Measurements from ENCODE around the gene ZDHHC11B.
"Not testable (repeated sequence)": the region's sequence is repeated elsewhere in the genome, so short reads cannot be mapped to it uniquely, and the experiment has no call there.

ZDHHC11B gene, protein sequence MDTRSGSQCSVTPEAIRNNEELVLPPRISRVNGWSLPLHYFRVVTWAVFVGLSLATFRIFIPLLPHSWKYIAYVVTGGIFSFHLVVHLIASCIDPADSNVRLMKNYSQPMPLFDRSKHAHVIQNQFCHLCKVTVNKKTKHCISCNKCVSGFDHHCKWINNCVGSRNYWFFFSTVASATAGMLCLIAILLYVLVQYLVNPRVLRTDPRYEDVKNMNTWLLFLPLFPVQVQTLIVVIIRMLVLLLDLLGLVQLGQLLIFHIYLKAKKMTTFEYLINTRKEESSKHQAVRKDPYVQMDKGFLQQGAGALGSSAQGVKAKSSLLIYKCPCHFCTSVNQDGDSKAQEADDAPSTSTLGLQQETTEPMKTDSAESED

DNA sequence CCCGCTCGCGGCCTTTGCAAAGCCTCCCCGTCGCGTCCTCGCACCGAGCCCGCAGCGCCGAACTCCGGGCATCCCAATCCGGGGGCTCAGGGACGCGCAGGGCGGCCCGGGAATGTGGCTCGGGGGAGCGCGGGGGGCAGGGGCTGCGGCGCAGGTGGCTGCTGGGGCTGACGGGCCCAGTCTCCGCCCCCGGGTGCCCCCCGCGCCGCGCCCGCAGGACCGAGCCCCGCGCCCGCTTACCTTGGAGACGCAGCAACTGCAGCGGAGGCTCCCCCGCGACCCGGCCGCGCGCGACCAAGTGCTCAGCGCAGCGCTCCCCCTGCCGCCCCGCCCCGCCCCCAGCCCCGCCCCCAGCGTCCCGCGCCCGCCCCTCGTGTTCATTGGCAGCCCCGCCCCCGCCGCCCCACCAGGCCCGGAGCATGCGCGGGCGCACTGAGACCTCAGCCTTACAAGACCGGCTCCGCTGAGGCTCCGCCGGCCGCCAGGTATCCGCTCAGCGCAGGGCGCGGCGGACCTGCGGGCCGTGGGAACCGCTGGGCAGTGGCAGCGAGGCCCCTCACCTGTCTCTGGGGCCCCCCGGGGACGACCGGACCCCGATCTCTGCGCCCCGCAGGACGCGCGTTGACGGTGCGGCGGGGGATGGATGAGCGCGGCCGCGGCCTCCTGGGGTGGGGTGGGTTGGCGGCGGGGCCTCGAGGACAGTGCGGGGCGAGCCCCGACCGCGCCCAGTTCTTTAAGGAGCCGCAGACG, at the start of gene ZDHHC11B:
Gene ZDHHC11B (minus strand): TSS at position 302 of the 750 bp plus-strand sequence. CDS start 17,810 bp downstream, outside the sequence.
- DNase-seq, result peak; percentile 49

DNA sequence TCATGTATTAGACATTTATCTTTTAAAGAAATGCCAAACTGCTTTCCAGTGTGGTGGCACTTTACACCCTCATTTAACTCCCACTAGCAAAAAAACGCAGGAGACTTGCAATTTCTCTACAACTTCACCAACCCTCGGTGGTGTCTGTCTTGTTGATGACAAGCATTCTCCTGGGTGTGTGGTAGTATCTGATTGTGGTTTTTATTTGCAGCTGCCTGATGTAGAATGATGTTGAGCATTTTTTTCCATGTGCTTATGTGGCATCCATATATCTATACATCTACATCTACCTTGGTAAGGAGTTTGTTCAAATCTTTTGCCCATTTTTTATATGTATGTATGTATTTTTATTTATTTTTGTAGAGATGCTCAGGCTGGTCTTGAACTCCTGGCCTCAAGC, 49.5 kb upstream of the ZDHHC11B start:
- not testable (repeated sequence) for DNase-seq

DNA sequence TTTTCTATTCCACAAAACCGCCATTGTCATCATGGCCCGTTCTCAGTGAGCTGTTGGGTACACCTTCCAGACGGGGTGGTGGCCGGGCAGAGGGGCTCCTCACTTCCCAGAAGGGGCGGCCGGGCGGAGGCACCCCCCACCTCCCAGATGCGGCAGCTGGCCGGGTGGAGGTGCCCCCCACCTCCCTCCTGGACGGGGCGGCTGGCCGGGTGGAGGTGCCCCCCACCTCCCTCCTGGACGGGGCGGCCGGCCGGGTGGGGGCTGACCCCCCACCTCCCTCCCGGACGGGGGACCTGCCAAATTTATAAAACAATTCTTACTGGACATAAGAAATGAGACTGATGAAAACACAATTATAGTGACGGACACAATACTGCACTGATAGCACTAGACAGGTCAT, 43.7 kb upstream of the ZDHHC11B start:
- not testable (repeated sequence) for DNase-seq

DNA sequence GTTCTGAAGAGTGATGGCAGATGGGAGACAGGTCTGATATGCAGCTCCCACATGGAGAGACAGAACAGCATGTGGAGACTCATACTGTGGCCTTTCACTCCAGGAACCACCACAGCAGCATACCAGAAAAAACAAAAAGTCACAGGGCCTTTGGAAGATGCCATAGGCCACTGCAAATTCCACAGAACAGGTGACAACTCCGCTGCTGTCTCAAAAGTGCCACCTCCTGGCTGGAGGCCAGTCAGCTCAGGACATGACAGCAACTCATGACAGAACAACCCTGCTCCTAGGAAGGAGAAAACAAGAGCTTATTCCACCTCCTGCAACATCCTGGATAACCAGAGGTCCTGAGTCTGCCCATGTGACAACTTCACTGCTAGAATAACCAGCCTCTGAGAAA, 41.0 kb upstream of the ZDHHC11B start:
- not testable (repeated sequence) for DNase-seq

DNA sequence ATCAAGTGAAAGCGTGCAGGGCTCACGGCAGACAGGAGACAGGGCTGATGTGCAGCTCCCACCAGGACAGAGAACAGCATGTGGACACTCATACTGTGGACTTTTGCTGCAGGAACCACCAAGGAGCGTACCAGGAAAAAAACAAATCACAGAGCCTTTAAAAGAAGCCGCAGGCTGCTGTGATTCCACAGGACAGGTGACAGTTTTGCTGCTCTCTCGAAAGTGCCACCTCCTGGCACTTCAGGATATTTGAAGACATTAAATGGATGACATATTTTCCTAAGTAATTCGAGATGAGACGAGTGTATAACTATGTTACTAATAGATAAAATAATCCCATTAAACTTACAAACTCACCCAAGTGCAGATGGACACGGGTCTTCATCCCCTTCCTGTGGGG, 37.0 kb upstream of the ZDHHC11B start:
- DNase-seq, result no peak

DNA sequence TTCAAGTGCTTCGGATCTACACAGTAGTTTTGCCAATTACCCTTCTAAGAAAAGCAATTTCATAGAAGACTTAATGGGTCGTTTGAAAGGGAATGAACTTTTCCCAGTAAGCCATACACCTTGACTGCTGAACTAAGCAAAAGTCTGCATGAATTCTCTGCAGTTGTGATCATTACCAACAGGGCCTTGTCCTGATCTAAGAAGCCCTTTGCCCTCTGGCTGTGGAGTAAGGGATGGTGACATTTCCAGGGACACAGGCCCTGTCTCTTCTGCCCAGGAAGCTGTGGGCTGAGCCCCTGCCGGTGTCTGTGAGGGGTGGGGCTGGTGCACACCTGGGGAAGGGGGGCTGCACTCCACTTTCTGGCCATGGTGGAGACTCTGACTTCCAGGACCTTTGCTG, 35.7 kb upstream of the ZDHHC11B start:
- DNase-seq, result no peak

DNA sequence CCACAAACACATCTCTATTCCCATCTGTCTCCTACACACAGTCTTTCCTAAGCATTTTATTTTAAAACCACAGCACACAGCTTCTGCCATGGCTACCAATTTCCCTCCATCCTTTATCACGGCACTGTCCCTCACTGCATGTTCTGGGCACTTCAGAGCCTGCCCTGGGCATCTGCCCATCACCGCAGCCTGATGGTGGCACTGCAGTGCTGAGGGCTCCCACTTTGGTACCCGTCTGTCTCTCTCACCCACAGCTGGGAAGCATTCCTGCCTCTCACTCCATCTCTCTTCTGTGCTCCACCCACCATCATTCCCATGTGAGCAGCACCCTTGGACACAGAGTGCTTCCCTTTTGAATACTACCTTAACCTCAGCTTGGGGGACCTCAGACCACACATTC, 34.5 kb upstream of the ZDHHC11B start:
- no peak for DNase-seq

DNA sequence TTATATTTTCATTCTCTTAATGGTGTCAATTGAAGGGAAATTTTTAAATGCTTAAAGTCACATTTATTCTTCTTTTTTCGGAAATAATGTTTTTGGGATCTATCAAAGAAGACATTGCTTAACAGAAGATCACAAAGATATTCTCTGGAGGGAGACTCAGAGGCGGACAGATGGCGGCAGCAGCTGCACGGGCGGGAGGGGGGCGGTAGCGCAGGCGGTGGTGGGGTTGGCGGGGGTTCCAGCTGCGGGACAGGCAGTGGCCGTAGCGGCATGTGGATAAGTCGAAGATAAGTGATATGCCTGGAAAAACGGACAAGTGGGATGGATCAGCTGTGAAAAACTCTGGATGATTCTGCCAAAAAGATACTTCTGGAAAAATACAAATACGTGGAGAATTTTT, 31.6 kb upstream of the ZDHHC11B start:
- DNase-seq, result no peak

DNA sequence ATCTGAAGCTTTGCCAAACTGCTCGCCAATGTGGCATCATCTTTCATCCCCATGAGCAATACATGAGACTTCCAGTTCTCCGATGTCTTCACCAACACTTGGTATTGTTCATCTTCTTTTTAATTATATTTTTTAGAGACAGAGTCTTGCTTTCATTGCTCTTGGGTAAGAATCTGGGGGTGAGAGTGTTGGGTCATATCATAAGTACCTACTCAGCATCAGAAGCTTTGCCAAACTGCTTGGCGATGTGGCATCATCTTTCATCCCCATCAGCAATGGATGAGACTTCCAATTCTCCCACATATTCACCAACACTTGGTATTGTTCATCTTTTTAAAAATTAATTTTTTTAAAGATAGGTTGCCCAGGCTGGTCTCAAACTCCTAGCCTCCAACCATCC, 30.9 kb upstream of the ZDHHC11B start:
- DNase-seq, result no peak

DNA sequence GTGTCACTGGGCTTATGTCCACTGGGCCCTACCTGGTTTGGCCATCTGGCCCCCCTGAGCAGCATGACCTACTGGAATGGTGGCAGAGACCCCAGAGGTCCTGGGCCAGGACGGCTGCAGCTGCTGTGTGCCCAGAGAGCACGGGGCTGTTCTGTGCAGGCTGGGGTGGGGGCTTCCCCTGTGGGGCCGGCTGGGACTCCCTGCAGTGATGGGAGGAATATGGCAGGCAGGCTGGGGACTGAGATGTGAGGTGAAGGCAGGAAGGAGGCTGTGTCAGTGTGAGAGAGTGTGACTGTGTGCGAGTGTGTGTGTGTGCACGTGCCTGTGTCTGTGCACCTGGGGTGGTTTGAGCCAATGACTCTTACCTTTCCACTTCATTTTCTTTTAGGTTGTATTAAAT, 29.0 kb upstream of the ZDHHC11B start:
- DNase-seq, result not testable (repeated sequence)

DNA sequence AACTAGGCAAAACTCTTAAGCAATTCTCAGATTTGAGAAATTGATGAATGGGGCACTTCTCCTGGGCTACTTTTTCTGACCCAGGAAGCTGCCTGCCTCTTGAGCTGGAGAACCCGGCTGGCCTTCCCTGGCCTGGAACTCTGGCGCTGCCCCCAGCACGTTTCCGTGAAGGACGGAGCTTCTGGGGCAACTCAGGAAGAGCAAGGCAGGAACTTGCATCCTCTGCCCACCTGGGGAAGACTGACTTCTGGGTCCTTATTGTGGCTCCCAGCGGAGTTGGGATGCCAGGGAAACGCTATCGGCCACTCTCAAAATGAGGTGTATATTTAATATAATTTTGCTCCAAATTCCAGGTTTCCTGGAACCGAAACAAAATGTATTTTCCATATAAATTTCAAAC, 26.9 kb upstream of the ZDHHC11B start:
- not testable (repeated sequence) for DNase-seq

DNA sequence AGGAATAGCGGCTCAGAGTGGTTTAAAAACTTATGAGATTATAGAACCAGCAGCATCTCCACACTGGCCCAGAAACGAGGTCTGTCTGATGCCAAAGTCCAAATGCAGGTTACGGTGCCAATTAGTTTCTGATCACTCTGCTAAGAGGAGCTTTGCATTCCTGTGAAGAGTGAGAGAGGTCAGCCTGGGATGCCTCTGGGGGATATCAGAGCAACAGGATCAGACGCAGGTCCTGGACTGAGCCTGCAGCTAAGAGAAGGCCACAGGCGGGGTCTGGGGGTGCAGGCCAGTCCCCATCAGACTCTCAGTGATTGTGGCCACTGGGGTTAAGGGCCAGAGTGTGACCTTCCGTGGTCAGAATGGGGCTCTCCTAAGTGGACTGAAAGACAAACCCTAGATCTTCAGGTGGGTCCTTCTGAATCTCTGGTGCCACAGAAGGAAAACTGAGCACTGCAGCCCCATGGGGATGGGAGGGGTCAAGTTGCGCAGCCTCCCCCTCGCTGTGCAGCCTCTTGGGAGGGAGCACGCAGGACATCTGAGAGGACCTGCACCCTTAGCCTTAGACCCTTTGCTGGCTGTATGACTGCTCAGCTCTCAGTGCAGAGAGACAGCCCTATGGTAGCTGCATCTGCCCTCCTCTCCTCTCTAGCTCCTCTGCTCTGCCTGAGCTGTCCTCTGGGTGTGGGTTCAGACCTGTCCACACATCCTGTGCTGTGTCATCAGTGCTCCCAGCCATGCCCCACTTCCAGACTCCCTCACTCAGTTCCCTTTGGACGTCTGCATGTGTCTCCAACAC, 23.4 kb upstream of the ZDHHC11B start:
- not testable (repeated sequence) for DNase-seq

DNA sequence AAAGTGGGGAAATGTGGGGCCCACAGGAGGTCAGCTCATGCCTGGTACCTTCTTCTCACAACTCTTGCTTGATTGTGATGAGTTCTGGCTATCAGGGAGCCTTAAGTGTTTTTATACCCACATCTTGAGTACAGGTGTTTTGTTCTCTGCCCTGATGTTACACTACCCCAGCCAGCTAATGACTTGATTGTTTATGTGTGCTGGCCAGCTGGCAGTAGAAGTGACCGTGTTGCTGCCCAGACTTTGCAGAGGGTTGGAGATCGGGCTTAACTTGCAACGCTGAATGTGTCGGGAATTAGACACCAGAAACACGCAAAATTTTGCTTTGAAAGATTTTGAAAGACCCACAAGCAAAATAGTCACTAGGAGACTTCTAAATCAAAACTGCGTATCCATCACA, 16.9 kb upstream of the ZDHHC11B start:
- DNase-seq, result no peak

DNA sequence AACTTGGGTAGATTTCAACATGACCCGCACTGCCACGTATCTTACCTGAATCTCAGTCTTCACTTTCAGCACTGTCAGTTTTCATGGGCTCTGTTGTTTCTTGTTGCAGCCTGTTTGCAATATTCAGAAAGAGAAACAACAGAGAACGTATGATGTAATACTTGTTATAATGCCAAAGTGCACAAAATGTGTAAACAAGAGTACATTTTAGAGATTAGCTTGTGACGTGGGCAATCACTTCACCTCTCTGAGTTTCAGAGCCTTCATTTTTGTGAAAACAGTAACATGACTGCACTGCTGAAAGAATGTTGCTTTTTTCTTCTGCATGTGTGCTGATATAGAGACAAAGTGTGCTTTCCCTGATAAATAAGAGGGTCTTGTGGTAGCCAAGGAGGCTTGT, 16.5 kb upstream of the ZDHHC11B start:
- not testable (repeated sequence) for DNase-seq

DNA sequence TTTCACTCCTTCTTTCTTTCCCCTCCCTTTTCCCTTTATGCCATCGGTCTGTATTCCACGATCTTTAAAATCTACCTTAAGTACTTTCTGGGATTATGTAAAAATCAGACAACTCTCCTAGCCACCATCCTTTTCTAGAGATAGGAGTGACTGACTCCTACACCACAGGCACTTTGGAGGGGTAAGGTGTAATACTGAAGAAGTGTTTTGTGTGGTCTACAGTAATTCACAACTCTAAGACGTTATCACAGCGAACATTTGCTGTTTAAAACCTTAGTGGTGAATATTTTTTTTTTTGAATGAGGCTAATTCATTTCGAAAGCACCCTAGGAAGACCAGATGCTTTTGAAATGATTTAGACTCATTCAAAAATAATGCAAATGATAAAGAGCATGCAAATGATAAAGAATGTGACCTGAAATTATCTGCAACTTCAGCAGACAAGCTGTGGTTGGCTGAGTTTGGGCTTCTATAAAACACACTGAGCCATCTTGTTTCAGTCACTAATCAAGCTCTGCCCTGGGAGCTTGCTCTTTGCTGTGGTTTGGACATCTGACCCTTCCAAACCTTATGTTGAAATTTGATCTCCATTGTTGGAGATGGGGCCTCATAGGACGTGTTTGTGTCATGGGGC, 14.1 kb upstream of the ZDHHC11B start:
- DNase-seq, result not testable (repeated sequence)

DNA sequence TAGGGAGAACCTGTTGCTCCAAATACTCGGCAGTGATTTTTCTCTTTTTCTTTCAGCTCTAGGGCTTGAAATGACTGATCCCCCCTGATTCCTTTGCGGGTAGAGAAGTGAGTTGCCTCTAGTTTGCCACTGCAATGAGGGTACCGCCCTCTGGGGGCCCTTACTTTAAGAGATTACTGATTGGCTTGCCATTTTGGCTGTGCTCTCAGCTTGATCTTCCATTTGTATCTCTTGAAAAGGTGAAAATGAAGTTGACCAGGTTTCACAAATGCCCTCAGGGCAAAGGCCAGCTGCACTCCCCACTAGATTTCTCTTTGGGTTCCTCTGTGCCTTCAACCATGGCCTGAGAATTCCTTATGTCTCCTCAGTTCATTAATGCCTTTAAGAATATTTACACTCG, 13.5 kb upstream of the ZDHHC11B start:
- not testable (repeated sequence) for DNase-seq

DNA sequence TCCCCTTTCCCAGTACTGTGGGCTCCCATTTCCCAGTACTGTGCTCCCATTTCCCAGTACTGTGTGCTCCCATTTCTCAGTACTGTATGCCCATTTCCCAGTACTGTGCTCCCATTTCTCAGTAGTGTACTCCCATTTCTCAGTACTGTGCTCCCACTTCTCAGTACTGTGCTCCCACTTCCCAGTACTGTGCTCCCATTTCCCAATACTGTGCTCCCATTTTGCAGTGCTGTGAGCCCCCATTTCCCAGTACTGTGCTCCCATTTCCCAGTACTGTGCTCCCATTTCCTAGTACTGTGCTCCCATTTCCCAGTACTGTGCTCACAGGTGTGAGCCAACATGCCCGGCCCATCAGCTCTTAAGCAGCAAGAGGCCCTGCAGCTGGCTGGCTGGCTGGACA, 11.3 kb upstream of the ZDHHC11B start:
- DNase-seq, result not testable (repeated sequence)

DNA sequence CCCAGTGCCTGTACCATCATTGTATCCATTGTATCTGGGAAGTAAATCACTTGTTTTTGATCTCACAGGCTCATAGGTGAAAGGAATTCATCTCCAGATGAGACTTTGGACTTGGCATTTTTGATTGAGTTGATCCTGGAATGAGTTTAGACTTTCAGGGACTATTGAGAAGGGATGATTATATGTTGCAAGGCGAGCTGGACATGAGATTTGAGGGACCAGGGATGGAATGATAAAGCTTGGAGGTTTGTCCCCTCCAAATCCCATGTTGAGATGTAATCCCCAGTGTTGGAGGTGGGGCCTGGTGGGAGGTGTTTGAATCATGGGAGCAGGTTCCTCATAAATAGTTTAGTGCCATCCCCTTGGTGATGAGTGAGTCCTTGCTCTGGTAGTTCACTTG, 10.4 kb upstream of the ZDHHC11B start:
- DNase-seq, result not testable (repeated sequence)

DNA sequence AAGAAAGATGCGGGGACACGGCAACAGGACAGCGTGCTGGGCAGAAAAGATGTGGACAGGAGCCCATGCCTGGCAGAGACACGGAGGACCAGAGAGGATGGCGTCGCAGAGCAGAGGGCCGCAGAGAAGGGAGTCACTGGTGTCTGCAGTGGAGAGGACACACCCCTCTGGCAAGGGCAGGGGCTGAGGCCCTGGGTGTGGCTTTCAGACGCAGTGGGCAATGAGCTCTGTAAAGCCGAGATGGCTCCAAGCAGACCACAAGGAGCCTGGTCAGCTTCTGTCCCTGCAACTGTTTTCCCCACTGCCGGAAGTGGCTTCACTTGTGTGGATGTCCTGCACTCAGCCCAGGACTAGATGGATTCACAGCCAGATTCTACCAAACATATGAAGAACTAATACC, 4.2 kb upstream of the ZDHHC11B start:
- DNase-seq, result not testable (repeated sequence)

DNA sequence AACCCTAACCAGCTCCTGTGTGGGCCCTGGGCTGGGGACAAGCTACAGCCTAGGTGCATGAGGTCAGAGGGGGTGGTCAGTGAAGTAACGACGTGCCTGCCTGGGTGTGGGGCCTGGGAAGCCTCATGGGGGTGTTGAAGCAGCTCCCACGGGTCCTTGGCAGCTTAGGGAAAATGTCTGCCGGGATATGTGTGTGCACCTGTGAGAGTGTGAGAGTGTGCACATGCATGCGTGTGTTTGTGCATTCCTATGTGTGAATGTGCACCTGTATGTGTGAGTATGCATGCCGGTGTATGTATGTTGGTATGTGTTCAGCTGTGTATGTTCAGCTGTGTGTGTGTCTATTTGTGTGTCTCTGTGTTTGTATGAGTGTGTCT, 3.3 kb upstream of the ZDHHC11B start:
- DNase-seq, result not testable (repeated sequence)

DNA sequence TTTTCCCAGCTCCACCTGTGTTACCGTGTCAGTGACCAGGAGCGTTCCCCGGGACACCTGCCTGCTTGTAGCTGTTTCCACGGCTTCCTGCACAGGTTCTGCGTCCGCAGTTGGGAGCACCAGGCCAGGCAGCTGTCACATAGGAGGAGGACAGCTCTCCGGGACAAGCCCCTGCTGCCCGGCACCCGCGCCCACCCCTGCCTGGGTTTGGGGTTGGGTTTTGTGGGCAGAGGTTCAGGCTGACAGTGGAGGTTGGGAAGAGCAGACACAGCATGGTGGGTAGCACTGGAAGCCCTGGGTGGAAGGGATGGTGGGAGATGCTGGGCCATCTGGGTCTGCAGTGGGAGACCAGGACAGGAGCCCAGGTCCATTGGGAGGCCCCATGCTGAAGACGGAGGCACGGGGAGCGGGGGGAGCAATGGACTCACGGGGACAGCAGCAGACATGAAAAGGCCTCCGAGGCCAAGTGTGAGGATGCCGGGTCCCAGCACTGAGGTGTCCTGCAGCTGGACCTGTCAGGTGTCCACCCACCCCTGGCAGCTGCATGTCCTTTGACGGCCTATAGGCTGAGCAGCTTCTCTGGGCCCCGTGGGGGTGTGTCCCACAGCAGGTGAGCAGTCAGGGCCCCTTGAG, 2.8 kb upstream of the ZDHHC11B start:
- DNase-seq, result not testable (repeated sequence)

DNA sequence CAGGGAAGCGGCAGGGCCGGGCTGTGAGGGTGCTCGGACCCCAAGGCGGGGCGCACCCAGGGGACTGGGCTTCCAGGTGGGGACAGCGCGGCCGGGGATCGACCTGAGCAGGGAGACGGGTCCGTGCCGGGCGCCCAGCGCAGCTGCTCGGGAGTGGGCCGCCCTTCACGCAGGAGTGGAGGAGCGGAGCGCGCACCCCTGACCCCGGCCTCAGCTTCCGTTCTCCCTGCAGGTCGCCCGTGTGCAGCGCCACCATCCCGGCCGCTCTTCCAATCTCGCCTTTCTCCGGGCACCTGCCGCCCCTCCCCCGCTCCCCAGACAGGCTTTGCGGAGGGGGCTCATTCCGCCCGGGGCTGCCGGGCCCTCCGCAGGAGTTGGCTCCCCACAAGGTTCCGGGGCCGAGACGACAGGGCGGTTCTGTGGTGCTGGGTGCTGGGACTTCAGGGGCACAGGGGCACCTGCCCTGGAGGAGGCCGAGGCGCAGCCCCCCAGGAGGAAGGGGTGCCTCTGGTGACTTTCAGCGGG, 714 bp upstream of the ZDHHC11B start:
- DNase-seq, result not testable (repeated sequence)
